Stimulated activated CD8-positive, alpha-beta memory T cell treated with anti-CD3 and anti-CD28 coated beads, Interleukin-7, amount 100 ng/mL, for 1 hour (primary cell): ENCODE data around the gene GSTP1.
A peak's percentile ranks its signal among the peaks of the same experiment; 100 is the strongest.
"Not testable (repeated sequence)": the region's sequence is repeated elsewhere in the genome, so short reads cannot be mapped to it uniquely, and the experiment has no call there.

Experiments
- DNase-seq, 2 donors: peaks; one replicate each; pipeline ENCODE4 v3.0.0-alpha.2; 2020; ENCODE audit warnings: low read depth in 2 of 2

Gene GSTP1

GRCh38 chr11:67614730-67615714 is 31.4 kb downstream of the GSTP1 start:
- DNase-seq = no peak

GRCh38 chr11:67615728-67616430 is 32.3 kb downstream of the GSTP1 start:
- no peak for DNase-seq

DNA sequence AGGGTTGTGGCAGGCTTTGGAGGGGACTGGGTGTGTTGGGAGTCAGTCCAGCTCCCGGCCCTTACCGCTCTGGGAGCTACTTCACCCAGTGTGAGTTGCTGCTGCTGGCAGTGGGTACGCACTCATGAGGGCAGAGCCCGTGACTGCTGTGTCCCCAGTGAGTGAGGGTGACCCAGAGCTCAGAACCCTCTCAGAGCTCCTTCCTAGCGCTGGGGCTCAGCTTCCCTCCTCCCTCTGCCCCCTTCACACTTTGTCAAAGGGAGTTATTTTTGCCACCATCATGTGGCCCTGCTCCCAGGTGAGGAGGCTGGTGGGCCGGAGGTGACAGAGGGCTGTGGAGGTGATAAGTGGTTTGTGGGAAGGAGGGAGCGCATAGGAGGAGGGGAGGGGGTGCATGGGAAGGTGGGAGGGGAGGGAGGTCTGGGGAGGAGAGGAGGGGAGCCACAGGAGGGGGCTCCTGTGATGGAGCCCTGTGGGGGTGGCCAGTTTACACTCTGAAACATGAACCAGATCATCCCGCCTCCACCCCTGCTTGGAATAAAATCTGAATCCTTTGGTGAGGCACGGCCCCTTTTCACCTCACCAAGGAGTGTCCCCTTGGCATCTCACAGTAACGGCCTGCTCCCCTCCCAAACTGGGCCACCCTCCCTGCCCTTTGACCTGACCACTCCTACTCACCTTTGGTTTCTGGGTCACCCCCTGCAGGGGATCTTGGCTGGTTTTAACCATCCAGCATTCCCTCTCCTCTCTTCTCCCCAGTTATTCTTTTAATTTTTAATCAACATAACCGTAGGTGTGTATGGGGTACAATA is 33.0 kb downstream of the GSTP1 start:
- no peak for DNase-seq

DNA sequence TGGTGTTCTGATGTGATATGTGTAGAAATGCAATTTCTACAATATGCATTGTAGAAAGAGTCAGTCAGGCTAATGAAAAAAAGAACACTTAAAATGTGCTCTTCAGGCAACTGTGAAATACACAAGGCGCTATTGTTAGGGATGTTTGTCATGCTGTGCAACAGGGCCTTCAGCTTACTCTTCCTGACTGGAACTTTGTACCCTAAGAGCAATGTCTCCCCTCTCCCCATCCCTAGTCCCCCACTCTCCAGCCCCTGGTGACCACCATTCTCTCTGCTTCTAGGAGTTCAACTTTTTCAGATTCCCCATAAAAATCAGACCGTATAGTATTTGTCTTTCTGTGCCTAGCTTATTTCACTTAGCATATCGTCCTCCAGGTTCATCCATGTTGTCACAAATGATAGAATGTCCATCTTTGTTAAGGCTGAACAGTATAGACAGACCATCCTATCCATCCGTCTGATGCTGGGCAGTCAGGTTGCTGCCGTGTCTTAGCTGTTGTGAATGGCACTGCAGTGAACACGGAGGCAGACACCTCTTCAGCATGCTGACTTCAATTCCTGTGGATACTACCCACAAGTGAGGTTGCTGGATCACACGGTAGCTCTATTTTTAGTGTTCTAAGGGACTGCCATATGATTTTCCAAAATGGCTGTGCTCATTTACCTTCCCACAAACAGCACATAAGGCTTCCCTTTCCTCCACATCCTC is 33.8 kb downstream of the GSTP1 start:
- DNase-seq = no peak

DNA sequence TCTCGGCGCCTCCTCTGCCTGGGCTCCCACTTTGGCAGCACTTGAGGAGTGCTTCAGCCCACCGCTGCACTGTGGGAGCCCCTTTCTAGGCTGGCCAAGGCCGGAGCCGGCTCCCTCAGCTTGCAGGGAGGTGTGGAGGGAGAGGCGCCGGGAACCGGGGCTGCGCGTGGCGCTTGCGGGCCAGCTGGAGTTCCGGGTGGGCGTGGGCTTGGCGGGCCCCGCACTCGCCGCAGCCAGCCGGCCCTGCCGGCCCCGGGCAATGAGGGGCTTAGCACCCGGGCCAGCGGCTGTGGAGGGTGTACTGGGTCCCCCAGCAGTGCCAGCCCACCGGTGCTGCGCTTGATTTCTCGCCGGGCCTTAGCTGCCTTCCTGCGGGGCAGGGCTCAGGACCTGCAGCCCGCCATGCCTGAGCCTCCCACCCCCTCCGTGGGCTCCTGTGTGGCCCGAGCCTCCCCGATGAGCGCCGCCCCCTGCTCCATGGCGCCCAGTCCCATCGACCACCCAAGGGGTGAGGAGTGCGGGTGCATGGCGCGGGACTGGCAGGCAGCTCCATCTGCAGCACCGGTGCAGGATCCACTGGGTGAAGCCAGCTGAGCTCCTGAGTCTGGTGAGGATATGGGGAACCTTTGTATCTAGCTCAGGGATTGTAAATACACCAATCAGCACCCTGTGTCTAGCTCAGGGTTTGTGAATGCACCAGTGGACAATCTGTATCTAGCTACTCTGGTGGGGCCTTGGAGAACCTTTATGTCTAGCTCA is 35.5 kb downstream of the GSTP1 start:
- DNase-seq = not testable (repeated sequence)

GRCh38 chr11:67619683-67620618 is 36.3 kb downstream of the GSTP1 start:
- DNase-seq = not testable (repeated sequence)

- not testable (repeated sequence) for DNase-seq
Measured at GRCh38 chr11:67620621-67621020, 37.0 kb downstream of the GSTP1 start.

- not testable (repeated sequence) for DNase-seq
Measured at GRCh38 chr11:67621928-67622327, 38.3 kb downstream of the GSTP1 start.

DNA sequence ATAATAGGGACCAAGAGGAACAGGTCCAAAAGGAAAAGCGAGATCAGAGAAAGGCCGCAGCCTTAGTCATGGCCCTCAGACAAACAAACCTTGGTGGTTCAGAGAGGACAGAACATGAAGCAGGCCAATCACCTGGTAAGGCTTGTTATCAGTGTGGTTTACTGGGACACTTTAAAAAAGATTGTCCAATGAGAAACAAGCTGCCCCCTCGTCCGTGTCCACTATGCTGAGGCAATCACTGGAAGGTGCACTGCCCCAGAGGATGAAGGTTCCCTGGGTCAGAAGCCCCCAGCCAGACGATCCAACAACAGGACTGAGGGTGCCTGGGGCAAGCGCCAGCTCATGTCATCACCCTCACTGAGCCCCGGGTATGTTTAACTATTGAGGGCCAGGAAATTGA is 39.3 kb downstream of the GSTP1 start:
- not testable (repeated sequence) for DNase-seq

DNA sequence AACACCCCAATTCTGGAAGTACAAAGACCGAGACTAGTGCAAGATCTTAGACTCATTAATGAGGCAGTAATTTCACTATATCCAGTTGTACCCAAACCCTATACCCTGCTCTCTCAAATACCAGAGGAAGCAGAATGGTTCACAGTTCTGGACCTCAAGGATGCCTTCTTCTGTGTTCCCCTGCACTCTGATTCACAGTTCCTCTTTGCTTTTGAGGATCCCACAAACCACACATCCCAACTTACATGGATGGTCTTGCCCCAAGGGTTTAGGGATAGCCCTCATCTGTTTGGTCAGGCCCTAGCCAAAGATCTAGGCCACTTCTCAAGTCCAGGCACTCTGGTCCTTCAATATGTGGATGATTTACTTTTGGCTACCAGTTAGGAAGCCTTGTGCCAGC is 40.2 kb downstream of the GSTP1 start:
- not testable (repeated sequence) for DNase-seq

DNA sequence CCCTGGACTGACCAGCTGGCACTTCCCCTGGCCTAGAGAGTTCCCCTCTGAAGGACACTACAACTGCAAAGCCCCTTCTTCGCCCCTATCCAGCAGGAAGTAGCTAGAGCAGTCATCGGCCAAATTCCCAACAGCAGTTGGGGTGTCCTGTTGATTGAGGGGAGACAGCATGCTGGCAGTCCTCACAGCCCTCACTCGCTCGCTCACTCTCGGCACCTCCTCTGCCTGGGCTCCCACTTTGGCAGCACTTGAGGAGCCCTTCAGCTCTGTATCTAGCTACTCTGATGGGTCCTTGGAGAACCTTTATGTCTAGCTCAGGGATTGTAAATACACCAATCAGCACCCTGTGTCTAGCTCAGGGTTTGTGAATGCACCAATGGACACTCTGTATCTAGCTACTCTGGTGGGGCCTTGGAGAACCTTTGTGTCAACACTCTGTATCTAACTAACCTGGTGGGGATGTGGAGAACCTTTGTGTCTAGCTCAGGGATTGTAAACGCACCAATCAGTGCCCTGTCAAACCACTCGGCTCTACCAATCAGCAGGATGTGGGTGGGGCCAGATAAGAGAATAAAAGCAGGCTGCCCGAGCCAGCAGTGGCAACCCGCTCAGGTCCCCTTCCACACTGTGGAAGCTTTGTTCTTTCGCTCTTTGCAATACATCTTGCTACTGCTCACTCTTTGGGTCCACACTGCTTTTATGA is 42.7 kb downstream of the GSTP1 start:
- not testable (repeated sequence) for DNase-seq

- DNase-seq = no peak
Measured at GRCh38 chr11:67626970-67627369, 43.4 kb downstream of the GSTP1 start.

GRCh38 chr11:67627441-67627811 is 43.8 kb downstream of the GSTP1 start:
- no peak for DNase-seq

DNA sequence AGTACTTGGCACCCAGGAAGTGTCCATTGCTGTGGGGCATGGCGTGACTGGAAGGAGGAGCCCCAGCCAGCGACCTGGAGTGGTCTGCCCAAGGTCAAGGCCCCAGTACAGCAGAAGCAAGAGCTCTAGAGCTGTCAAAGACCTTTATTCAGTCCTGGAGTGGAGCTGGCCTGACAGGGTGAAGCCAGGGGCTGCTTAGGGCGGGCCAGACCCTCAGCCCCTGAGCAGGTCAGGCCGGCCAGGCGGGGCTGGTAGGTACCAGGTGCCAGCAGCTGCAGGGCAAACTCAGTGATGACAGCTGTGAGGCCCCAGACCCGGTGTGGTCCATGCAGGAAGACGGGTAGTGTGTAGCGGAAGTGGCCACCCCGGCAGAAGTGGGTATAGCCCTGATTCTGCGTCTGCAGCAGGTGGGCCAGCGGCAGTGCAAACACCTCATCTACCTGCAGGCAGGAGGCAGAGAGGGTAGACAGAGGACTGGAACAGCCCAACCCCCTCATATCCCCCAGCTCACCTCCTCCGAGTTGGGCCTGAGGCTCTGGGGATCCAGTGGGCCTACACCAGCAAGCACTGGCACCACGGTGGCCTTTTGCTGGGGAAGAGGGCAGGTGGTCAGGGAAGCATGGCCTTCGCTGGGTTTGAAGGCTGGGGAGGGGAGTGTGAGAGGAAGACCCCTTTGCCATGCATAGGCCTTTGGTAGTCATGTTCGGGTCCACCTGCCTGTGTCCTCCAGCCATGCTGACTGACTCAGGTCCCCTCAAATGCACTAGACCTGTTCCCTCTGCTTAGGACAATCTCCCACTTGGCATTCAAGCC is 44.4 kb downstream of the GSTP1 start:
- no peak for DNase-seq

- DNase-seq = no peak
Measured at GRCh38 chr11:67628710-67629385, 45.2 kb downstream of the GSTP1 start.

- peak; percentile 73 to 96 for DNase-seq
Measured at GRCh38 chr11:67629386-67630227, 46.0 kb downstream of the GSTP1 start, which contains the start of gene NUDT8. NUDT8 (minus strand) TSS chr11:67629937; CDS start chr11:67629911, 26 bp downstream.
